HEK293 (cell line): ENCODE results near the gene SYNJ1.

Source experiments
- ATF2 ChIP-seq: fragments of 450-650 bp; formaldehyde crosslinking; IDR thresholded peaks from 2 replicates; pipeline ENCODE4 v1.5.1; 2016; ENCODE audit warnings: missing biosample characterization, missing genetic modification characterization, low read depth
- BCL6B ChIP-seq: fragments of 450-650 bp; formaldehyde crosslinking; IDR thresholded peaks from 2 replicates; pipeline ENCODE4 v1.5.1; 2017; ENCODE audit warnings: missing biosample characterization, missing genetic modification characterization
- EGR2 ChIP-seq: fragments of 450-650 bp; formaldehyde crosslinking; IDR thresholded peaks from 2 replicates; pipeline ENCODE4 v1.5.1; 2016; ENCODE audit warnings: low read depth, missing biosample characterization, missing genetic modification characterization
- KLF10 ChIP-seq: fragments of 450-650 bp; IDR thresholded peaks from 2 replicates; pipeline ENCODE4 v1.5.1; 2018; ENCODE audit warnings: missing biosample characterization, mild to moderate bottlenecking, missing genetic modification characterization
- OSR2 ChIP-seq: fragments of 450-650 bp; formaldehyde crosslinking; IDR thresholded peaks from 2 replicates; pipeline ENCODE4 v1.5.1; 2016; ENCODE audit warnings: missing biosample characterization, missing genetic modification characterization
- PRDM1 ChIP-seq: fragments of 450-650 bp; formaldehyde crosslinking; IDR thresholded peaks from 2 replicates; pipeline ENCODE4; 2016; ENCODE audit warnings: missing biosample characterization, missing genetic modification characterization
- PRDM10 ChIP-seq: fragments of 450-650 bp; formaldehyde crosslinking; IDR thresholded peaks from 2 replicates; pipeline ENCODE4 v1.5.1; 2016; ENCODE audit warnings: missing biosample characterization, missing genetic modification characterization
- RBAK ChIP-seq: fragments of 450-650 bp; formaldehyde crosslinking; IDR thresholded peaks from 2 replicates; pipeline ENCODE4 v1.5.1; 2016; ENCODE audit warnings: missing biosample characterization, missing genetic modification characterization
- YY1 ChIP-seq: fragments of 450-650 bp; formaldehyde crosslinking; IDR thresholded peaks from 2 replicates; pipeline ENCODE4 v1.5.1; 2018; ENCODE audit warnings: missing biosample characterization, missing genetic modification characterization
- ZBTB17 ChIP-seq: fragments of 450-650 bp; formaldehyde crosslinking; IDR thresholded peaks from 2 replicates; pipeline ENCODE4 v1.5.1; 2016; ENCODE audit warnings: missing biosample characterization, missing genetic modification characterization
- ZBTB21 ChIP-seq: fragments of 450-650 bp; formaldehyde crosslinking; IDR thresholded peaks from 2 replicates; pipeline ENCODE4 v1.5.1; 2017; ENCODE audit warnings: missing biosample characterization, missing genetic modification characterization
- ZBTB44 ChIP-seq: fragments of 450-650 bp; IDR thresholded peaks from 2 replicates; pipeline ENCODE4 v1.5.1; 2018; ENCODE audit warnings: missing biosample characterization, mild to moderate bottlenecking, missing genetic modification characterization
- ZFP3 ChIP-seq: fragments of 450-650 bp; formaldehyde crosslinking; IDR thresholded peaks from 2 replicates; pipeline ENCODE4 v1.5.1; 2016; ENCODE audit warnings: low read depth, missing biosample characterization, missing genetic modification characterization
- ZIC2 ChIP-seq: fragments of 450-650 bp; formaldehyde crosslinking; IDR thresholded peaks from 2 replicates; pipeline ENCODE4 v1.5.1; 2016; ENCODE audit warnings: missing biosample characterization, missing genetic modification characterization
- ZNF184 ChIP-seq: fragments of 450-650 bp; IDR thresholded peaks from 2 replicates; pipeline ENCODE4 v1.5.1; 2018; ENCODE audit warnings: missing biosample characterization, mild to moderate bottlenecking, missing genetic modification characterization
- ZNF221 ChIP-seq: fragments of 450-650 bp; formaldehyde crosslinking; IDR thresholded peaks from 2 replicates; pipeline ENCODE4 v1.5.1; 2017; ENCODE audit warnings: missing biosample characterization, missing genetic modification characterization, borderline replicate concordance
- ZNF302 ChIP-seq: fragments of 450-650 bp; formaldehyde crosslinking; IDR thresholded peaks from 2 replicates; pipeline ENCODE4 v1.5.1; 2016; ENCODE audit warnings: missing biosample characterization, missing genetic modification characterization, low read depth
- ZNF366 ChIP-seq: fragments of 450-650 bp; formaldehyde crosslinking; conservative IDR thresholded peaks from 2 replicates; pipeline ENCODE4 v1.5.1; 2016; ENCODE audit warnings: missing biosample characterization, missing genetic modification characterization
- ZNF391 ChIP-seq: fragments of 450-650 bp; formaldehyde crosslinking; IDR thresholded peaks from 2 replicates; pipeline ENCODE4 v1.5.1; 2016; ENCODE audit warnings: low read depth, missing biosample characterization, missing genetic modification characterization, borderline replicate concordance
- ZNF501 ChIP-seq: fragments of 450-650 bp; formaldehyde crosslinking; IDR thresholded peaks from 2 replicates; pipeline ENCODE4 v1.5.1; 2016; ENCODE audit warnings: missing biosample characterization, missing genetic modification characterization
- ZNF518A ChIP-seq: fragments of 450-650 bp; formaldehyde crosslinking; conservative IDR thresholded peaks from 2 replicates; pipeline ENCODE4 v1.5.1; 2016; ENCODE audit warnings: low read depth, missing biosample characterization, missing genetic modification characterization
- ZNF544 ChIP-seq: fragments of 450-650 bp; formaldehyde crosslinking; IDR thresholded peaks from 2 replicates; pipeline ENCODE4 v1.5.0; 2017; ENCODE audit warnings: missing biosample characterization, missing genetic modification characterization
- ZNF610 ChIP-seq: fragments of 450-650 bp; formaldehyde crosslinking; IDR thresholded peaks from 2 replicates; pipeline ENCODE4 v1.5.1; 2016; ENCODE audit warnings: missing biosample characterization, missing genetic modification characterization, borderline replicate concordance
- ZNF660 ChIP-seq: fragments of 450-650 bp; IDR thresholded peaks from 2 replicates; pipeline ENCODE4 v1.5.1; 2018; ENCODE audit warnings: missing biosample characterization, mild to moderate bottlenecking, missing genetic modification characterization
- ZNF670 ChIP-seq: fragments of 450-650 bp; formaldehyde crosslinking; IDR thresholded peaks from 2 replicates; pipeline ENCODE4 v1.5.1; 2016; ENCODE audit warnings: missing biosample characterization, missing genetic modification characterization, low read depth
- ZNF704 ChIP-seq: fragments of 450-650 bp; formaldehyde crosslinking; IDR thresholded peaks from 2 replicates; pipeline ENCODE4 v1.5.1; 2016; ENCODE audit warnings: missing biosample characterization, missing genetic modification characterization

The SYNJ1 gene

GRCh38 chr21:32717851-32718316 lies 9.9 kb downstream of the SYNJ1 start (continued):
- TF ChIP-seq ZNF184 (tag by site-specific recombination) = peak; percentile 12; the same call in 1 of the 2 replicates
- no peak for TF ChIP-seq BCL6B (tag by site-specific recombination)
- TF ChIP-seq ZNF501 (tag by site-specific recombination) = no peak
- TF ChIP-seq ZNF670 (tag by site-specific recombination) = no peak
- TF ChIP-seq ZNF544 (tag by site-specific recombination) = no peak
- TF ChIP-seq ZBTB21 = peak; percentile 50; the same call in 1 of the 2 replicates
- no peak for TF ChIP-seq ZFP3 (tag by site-specific recombination)
- 0 out of 2 replicates have a peak, but pooled peaks have one; percentile 35 for TF ChIP-seq PRDM10
- TF ChIP-seq OSR2 (tag by site-specific recombination) = peak; percentile 97
- TF ChIP-seq ZNF302 = no peak
- TF ChIP-seq YY1 (tag by site-specific recombination) = no peak
- TF ChIP-seq ZBTB44 = peak; percentile 41; the same call in 1 of the 2 replicates
- peak; percentile 15; the same call in 1 of the 2 replicates for TF ChIP-seq KLF10 (tag by site-specific recombination)
- TF ChIP-seq ATF2 (tag by site-specific recombination) = peak; percentile 86
- TF ChIP-seq ZNF221 (tag by site-specific recombination) = no peak
- TF ChIP-seq EGR2 = no peak
- peak; percentile 41; the same call in 1 of the 2 replicates for TF ChIP-seq ZNF660 (tag by site-specific recombination)
- TF ChIP-seq ZNF704 (tag by site-specific recombination) = no peak
- TF ChIP-seq ZBTB17 (tag by site-specific recombination) = peak; percentile 55; the same call in 1 of the 2 replicates
- 0 out of 2 replicates have a peak, but pooled peaks have one; percentile 25 for TF ChIP-seq ZNF366 (tag by site-specific recombination)
- TF ChIP-seq RBAK (tag by site-specific recombination) = no peak
- TF ChIP-seq ZNF391 (tag by site-specific recombination) = no peak
- peak; percentile 61 for TF ChIP-seq PRDM1 (tag by site-specific recombination)
- 0 out of 2 replicates have a peak, but pooled peaks have one; percentile 29 for TF ChIP-seq ZNF610 (tag by site-specific recombination)
- 0 out of 2 replicates have a peak, but pooled peaks have one; percentile 24 for TF ChIP-seq ZNF518A (tag by site-specific recombination)
- no peak for TF ChIP-seq ZIC2 (tag by site-specific recombination)
